SK-N-SH treated with all-trans-retinoic acid at 6 μM for 48 hours (cell line): ENCODE results near the gene OR10S1.

Experiments used
- OSR1 ChIP-seq: fragments of 250-450 bp; sonication (Bioruptor Pico); IDR thresholded peaks from 2 replicates; pipeline ENCODE4 v1.8.0; 2022; ENCODE audit warnings: moderate library complexity, mild to moderate bottlenecking, inconsistent platforms
- PATZ1 ChIP-seq: fragments of 250-450 bp; sonication (Bioruptor Pico); IDR thresholded peaks from 2 replicates; pipeline ENCODE4 v1.8.0; 2020; ENCODE audit warnings: mild to moderate bottlenecking, moderate library complexity, borderline replicate concordance
- RARB ChIP-seq: fragments of 250-450 bp; sonication (Bioruptor Pico); IDR thresholded peaks from 2 replicates; pipeline ENCODE4 v1.8.0; 2021; ENCODE audit warnings: mild to moderate bottlenecking, moderate library complexity
- SNAI2 ChIP-seq: fragments of 250-450 bp; sonication (Bioruptor Pico); IDR thresholded peaks from 2 replicates; pipeline ENCODE4 v1.5.0; 2020; ENCODE audit warnings: mild to moderate bottlenecking, moderate library complexity
- TCF4 ChIP-seq: fragments of 250-450 bp; sonication (Bioruptor Pico); IDR thresholded peaks from 2 replicates; pipeline ENCODE4 v1.8.0; 2021; ENCODE audit warnings: mild to moderate bottlenecking, moderate library complexity, borderline replicate concordance
- ZC3H10 ChIP-seq: fragments of 250-450 bp; sonication (Bioruptor Pico); IDR thresholded peaks from 2 replicates; pipeline ENCODE4 v1.5.1; 2021; ENCODE audit warnings: mild to moderate bottlenecking, moderate library complexity
- ZFP30 ChIP-seq: fragments of 450-650 bp; formaldehyde crosslinking; IDR thresholded peaks from 2 replicates; pipeline ENCODE4 v1.5.0; 2022; ENCODE audit warnings: mild to moderate bottlenecking, moderate library complexity
- ZNF565 ChIP-seq: fragments of 450-650 bp; formaldehyde crosslinking; conservative IDR thresholded peaks from 2 replicates; pipeline ENCODE4 v1.5.0; 2020; ENCODE audit warnings: low read depth, mild to moderate bottlenecking, moderate library complexity
- ZNF70 ChIP-seq: fragments of 450-650 bp; formaldehyde crosslinking; IDR thresholded peaks from 2 replicates; pipeline ENCODE4 v1.5.0; 2020; ENCODE audit warnings: mild to moderate bottlenecking, moderate library complexity
- TF ChIP-seq, protein P1 (sequence below): fragments of 250-450 bp; sonication (Bioruptor Pico); IDR thresholded peaks from 2 replicates; pipeline ENCODE4 v1.5.0; 2020; ENCODE audit warnings: mild to moderate bottlenecking, moderate library complexity

DNA sequence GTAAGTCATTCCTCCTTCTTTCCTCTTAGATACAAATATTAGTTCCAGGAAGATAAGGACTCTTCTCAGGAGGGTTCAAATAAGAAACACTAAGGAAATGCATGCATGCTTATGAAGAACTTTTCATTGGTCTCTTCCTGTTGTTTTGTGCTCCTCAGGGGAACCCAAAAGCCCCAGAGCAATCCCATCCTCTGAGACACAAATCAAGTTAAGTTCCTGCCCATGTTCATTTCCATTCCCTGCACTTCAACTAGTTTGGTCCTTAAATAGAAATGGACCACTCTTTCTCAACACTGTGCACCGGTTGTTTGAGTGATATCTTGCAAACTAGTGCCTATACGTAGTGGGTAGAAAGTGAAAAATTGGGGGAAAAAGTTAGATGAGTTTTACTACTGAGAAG, 35.1 kb upstream of the OR10S1 start, which contains the start of gene OR10G4:
- no peak for TF ChIP-seq PATZ1 (CRISPR knock-in tag)
- TF ChIP-seq ZFP30 = no peak
- no peak for TF ChIP-seq ZNF70 (CRISPR knock-in tag)
- TF ChIP-seq, protein P1, sequence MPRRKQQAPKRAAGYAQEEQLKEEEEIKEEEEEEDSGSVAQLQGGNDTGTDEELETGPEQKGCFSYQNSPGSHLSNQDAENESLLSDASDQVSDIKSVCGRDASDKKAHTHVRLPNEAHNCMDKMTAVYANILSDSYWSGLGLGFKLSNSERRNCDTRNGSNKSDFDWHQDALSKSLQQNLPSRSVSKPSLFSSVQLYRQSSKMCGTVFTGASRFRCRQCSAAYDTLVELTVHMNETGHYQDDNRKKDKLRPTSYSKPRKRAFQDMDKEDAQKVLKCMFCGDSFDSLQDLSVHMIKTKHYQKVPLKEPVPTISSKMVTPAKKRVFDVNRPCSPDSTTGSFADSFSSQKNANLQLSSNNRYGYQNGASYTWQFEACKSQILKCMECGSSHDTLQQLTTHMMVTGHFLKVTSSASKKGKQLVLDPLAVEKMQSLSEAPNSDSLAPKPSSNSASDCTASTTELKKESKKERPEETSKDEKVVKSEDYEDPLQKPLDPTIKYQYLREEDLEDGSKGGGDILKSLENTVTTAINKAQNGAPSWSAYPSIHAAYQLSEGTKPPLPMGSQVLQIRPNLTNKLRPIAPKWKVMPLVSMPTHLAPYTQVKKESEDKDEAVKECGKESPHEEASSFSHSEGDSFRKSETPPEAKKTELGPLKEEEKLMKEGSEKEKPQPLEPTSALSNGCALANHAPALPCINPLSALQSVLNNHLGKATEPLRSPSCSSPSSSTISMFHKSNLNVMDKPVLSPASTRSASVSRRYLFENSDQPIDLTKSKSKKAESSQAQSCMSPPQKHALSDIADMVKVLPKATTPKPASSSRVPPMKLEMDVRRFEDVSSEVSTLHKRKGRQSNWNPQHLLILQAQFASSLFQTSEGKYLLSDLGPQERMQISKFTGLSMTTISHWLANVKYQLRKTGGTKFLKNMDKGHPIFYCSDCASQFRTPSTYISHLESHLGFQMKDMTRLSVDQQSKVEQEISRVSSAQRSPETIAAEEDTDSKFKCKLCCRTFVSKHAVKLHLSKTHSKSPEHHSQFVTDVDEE = no peak
- no peak for TF ChIP-seq TCF4
- TF ChIP-seq ZNF565 = no peak
- TF ChIP-seq ZC3H10 (CRISPR knock-in tag) = no peak
- TF ChIP-seq RARB (CRISPR knock-in tag) = no peak
- TF ChIP-seq OSR1 (CRISPR knock-in tag) = no peak
- no peak for TF ChIP-seq SNAI2 (CRISPR knock-in tag)
